Ishikawa (cell line): ENCODE data around the gene JMJD4.

ENCODE experiments used
- CEBPB ChIP-seq: IDR thresholded peaks from 2 replicates; pipeline ENCODE4 v1.6.1; 2012
- CREB1 ChIP-seq: IDR thresholded peaks from 2 replicates; pipeline ENCODE4 v1.6.1; 2012; ENCODE audit warnings: low read depth
- EGR1 ChIP-seq: IDR thresholded peaks from 2 replicates; pipeline ENCODE4 v1.6.1; 2012
- FOXM1 ChIP-seq: IDR thresholded peaks from 2 replicates; pipeline ENCODE4 v1.6.1; 2012; ENCODE audit warnings: low read depth, borderline replicate concordance
- RAD21 ChIP-seq: IDR thresholded peaks from 2 replicates; pipeline ENCODE4 v1.6.1; 2012; ENCODE audit warnings: low read depth
- TAF1 ChIP-seq: IDR thresholded peaks from 2 replicates; pipeline ENCODE4 v1.6.1; 2012; ENCODE audit warnings: low read depth, mild to moderate bottlenecking
- TCF12 ChIP-seq: IDR thresholded peaks from 2 replicates; pipeline ENCODE4 v1.6.1; 2012; ENCODE audit warnings: low read depth
- TEAD4 ChIP-seq: IDR thresholded peaks from 2 replicates; pipeline ENCODE4 v1.6.1; 2012
- YY1 ChIP-seq: IDR thresholded peaks from 2 replicates; pipeline ENCODE4 v1.6.1; 2012; ENCODE audit warnings: low read depth
- TF ChIP-seq, protein P1 (sequence below): IDR thresholded peaks from 2 replicates; pipeline ENCODE4 v1.6.1; 2012; ENCODE audit warnings: low read depth, mild to moderate bottlenecking
- TF ChIP-seq, protein P2 (sequence below): IDR thresholded peaks from 2 replicates; pipeline ENCODE4 v1.6.1; 2012
- TF ChIP-seq, protein P3 (sequence below): IDR thresholded peaks from 2 replicates; pipeline ENCODE4 v1.6.1; 2012

DNA sequence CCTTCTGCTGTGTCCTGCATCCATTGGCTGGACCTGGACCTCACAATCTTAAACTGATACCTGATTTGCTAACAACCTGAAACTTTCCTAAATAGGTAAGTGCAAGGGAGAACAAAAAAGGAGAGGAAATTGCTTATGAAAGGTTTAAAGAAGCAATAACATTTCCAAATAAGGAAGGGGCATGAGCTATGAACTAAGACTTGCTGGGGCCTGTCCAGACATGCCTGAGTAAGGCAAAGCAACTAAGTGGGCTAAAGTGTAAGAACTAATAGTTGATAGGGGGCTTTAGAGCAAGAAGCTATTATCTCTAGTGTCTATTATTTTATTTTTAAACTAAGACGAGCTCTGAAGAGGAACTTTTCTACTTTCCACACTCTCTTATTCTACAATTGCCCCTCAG, 11.6 kb downstream of the JMJD4 start:
- TF ChIP-seq TEAD4 (no peak), CREB1 (no peak), TCF12 (no peak), FOXM1 (no peak), EGR1 (no peak), TAF1 (no peak), CEBPB (no peak), YY1 (no peak), RAD21 (no peak)
- TF ChIP-seq, protein P1, sequence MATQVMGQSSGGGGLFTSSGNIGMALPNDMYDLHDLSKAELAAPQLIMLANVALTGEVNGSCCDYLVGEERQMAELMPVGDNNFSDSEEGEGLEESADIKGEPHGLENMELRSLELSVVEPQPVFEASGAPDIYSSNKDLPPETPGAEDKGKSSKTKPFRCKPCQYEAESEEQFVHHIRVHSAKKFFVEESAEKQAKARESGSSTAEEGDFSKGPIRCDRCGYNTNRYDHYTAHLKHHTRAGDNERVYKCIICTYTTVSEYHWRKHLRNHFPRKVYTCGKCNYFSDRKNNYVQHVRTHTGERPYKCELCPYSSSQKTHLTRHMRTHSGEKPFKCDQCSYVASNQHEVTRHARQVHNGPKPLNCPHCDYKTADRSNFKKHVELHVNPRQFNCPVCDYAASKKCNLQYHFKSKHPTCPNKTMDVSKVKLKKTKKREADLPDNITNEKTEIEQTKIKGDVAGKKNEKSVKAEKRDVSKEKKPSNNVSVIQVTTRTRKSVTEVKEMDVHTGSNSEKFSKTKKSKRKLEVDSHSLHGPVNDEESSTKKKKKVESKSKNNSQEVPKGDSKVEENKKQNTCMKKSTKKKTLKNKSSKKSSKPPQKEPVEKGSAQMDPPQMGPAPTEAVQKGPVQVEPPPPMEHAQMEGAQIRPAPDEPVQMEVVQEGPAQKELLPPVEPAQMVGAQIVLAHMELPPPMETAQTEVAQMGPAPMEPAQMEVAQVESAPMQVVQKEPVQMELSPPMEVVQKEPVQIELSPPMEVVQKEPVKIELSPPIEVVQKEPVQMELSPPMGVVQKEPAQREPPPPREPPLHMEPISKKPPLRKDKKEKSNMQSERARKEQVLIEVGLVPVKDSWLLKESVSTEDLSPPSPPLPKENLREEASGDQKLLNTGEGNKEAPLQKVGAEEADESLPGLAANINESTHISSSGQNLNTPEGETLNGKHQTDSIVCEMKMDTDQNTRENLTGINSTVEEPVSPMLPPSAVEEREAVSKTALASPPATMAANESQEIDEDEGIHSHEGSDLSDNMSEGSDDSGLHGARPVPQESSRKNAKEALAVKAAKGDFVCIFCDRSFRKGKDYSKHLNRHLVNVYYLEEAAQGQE = no peak
- TF ChIP-seq, protein P2, sequence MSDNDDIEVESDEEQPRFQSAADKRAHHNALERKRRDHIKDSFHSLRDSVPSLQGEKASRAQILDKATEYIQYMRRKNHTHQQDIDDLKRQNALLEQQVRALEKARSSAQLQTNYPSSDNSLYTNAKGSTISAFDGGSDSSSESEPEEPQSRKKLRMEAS = no peak
- TF ChIP-seq, protein P3, sequence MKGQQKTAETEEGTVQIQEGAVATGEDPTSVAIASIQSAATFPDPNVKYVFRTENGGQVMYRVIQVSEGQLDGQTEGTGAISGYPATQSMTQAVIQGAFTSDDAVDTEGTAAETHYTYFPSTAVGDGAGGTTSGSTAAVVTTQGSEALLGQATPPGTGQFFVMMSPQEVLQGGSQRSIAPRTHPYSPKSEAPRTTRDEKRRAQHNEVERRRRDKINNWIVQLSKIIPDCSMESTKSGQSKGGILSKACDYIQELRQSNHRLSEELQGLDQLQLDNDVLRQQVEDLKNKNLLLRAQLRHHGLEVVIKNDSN = no peak
